PFSK-1 (cell line): ENCODE measurements around the gene CELF4.

Experiments
- FOXP2 ChIP-seq: optimal IDR thresholded peaks from 2 replicates; pipeline ENCODE3; 2011; ENCODE audit warnings: borderline replicate concordance, control low read depth, inconsistent platforms; ENCODE audit not compliant: insufficient read depth; ENCODE audit errors: extremely low read length, extremely low read depth
- POLR2AphosphoS5 ChIP-seq: IDR thresholded peaks from 2 replicates; pipeline ENCODE4 v1.6.1; 2012; ENCODE audit warnings: low read depth, mild to moderate bottlenecking, control low read depth, low read length, moderate library complexity
- REST ChIP-seq, 2 experiments: IDR thresholded peaks; 2 replicates each; pipeline versions ENCODE4 v1.6.1 to v1.8.0; 2011 to 2012; ENCODE audit warnings: low read depth in 2 of 2, low read length in 2 of 2, control low read depth in 1 of 2, inconsistent platforms in 1 of 2, mild to moderate bottlenecking in 1 of 2, moderate library complexity in 1 of 2; ENCODE audit not compliant: insufficient read depth in 1 of 2
- SIN3A ChIP-seq: IDR thresholded peaks from 2 replicates; pipeline ENCODE4 v1.6.1; 2012; ENCODE audit warnings: mild to moderate bottlenecking, low read length, moderate library complexity, borderline replicate concordance; ENCODE audit not compliant: insufficient read depth
- TAF1 ChIP-seq: IDR thresholded peaks from 2 replicates; pipeline ENCODE4 v1.6.1; 2012; ENCODE audit warnings: low read length, control low read depth, borderline replicate concordance; ENCODE audit not compliant: insufficient read depth

The CELF4 gene

GRCh38 chr18:37364237-37364636, 201.4 kb downstream of the CELF4 start:
- TF ChIP-seq SIN3A, result no peak
- TF ChIP-seq REST (IDR thresholded peaks at IDR 0.05; ENCODE audit: insufficient read depth in 1 of 2, low read depth in 2 of 2, low read length in 2 of 2), result no peak
- TF ChIP-seq TAF1, result no peak
- no peak for TF ChIP-seq POLR2AphosphoS5
- no peak for TF ChIP-seq FOXP2

GRCh38 chr18:37362158-37362890, 203.3 kb downstream of the CELF4 start:
- no peak for TF ChIP-seq FOXP2
- no peak for TF ChIP-seq TAF1
- no peak for TF ChIP-seq REST (IDR thresholded peaks at IDR 0.05; ENCODE audit: insufficient read depth in 1 of 2, low read depth in 2 of 2, low read length in 2 of 2)
- TF ChIP-seq POLR2AphosphoS5, result no peak
- TF ChIP-seq SIN3A, result no peak

- TF ChIP-seq REST (IDR thresholded peaks at IDR 0.05; ENCODE audit: insufficient read depth in 1 of 2, low read depth in 2 of 2, low read length in 2 of 2), result no peak
- TF ChIP-seq SIN3A, result no peak
- TF ChIP-seq POLR2AphosphoS5, result no peak
- no peak for TF ChIP-seq TAF1
- no peak for TF ChIP-seq FOXP2
Measured at GRCh38 chr18:37361335-37362157, 204.1 kb downstream of the CELF4 start.

- TF ChIP-seq REST (IDR thresholded peaks at IDR 0.05; ENCODE audit: insufficient read depth in 1 of 2, low read depth in 2 of 2, low read length in 2 of 2) (no peak), POLR2AphosphoS5 (no peak), SIN3A (no peak), FOXP2 (no peak), TAF1 (no peak)
Measured at GRCh38 chr18:37355772-37356171, 209.8 kb downstream of the CELF4 start.
